ENCODE results near the gene LRRIQ4.

Gene LRRIQ4

DNA sequence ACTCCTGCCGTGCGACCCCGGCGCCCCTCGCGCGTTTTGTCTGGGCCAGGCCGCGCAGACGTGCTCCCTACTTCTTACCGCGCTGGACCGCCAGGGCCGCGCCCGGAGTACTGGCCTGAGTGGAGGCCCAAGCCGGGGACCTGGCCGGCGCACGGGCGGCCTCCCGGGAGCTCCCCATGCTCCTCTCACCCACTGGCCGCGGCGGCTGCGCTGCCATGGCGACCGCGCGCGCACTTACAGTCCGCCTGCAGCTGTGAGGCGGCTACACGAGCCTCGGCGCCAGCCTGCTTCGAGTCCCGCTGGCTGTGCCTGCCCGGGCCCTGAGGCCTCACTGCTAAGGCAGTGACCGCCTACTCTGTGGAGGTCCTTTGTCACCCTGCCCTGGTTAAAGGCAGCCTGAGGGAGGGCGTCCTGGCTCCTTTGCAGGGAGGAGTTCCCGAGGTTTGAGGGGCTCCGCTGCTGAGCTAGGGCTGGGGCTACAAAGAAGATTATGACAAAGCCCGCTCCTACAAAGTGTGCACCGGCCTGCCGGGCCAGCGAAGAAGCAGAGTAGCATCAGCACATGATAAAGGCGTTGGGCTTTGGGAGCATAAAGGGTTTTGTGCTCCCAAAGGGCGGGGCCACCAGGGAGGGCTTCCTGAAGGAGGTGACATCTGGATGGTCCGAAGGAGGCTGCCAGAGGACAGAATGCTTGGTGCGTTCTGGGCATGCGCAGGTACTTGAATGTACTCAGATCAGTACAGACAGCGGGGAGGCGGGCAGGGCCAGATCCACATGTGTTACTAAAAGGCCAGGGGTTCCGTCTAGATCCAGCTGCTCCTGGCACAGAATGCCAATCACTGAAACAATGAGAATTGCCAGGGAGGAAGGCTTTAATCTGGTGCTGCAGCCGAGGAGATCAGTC lies at the start of gene LRRIQ4, which contains the start of gene LRRC34:
TSS of gene LRRIQ4 (plus strand) at position 539 of the 904 bp plus-strand sequence. CDS start 9,052 bp downstream, outside the sequence.
TSS of gene LRRC34 (minus strand) at position 573 of the 904 bp plus-strand sequence. CDS start at position 217, 356 bp downstream.
- DNase-seq (ENCODE audit: low read depth in 2 of 2) = peak; percentile 52 to 61

DNA sequence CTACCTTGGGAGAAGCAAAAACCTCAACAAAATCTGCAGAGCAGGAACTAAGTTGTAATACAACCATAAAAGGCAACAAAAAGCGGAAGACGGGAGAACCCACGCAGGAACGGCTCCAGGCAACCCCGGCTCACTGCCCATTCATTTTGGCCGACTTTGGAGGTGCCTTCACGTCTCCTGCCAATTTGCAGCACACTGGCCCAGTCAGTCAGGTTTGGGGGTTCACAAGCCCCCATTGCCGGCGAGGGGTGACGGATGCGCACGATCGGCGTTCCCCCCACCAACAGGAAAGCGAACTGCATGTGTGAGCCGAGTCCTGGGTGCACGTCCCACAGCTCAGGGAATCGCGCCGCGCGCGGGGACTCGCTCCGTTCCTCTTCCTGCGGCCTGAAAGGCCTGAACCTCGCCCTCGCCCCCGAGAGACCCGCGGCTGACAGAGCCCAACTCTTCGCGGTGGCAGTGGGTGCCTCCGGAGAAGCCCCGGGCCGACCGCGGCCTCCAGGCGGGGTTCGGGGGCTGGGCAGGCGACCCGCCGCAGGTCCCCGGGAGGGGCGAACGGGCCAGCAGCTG lies 48.3 kb upstream of the LRRIQ4 start:
- DNase-seq (ENCODE audit: low read depth in 2 of 2) = peak; percentile 36 to 49

DNA sequence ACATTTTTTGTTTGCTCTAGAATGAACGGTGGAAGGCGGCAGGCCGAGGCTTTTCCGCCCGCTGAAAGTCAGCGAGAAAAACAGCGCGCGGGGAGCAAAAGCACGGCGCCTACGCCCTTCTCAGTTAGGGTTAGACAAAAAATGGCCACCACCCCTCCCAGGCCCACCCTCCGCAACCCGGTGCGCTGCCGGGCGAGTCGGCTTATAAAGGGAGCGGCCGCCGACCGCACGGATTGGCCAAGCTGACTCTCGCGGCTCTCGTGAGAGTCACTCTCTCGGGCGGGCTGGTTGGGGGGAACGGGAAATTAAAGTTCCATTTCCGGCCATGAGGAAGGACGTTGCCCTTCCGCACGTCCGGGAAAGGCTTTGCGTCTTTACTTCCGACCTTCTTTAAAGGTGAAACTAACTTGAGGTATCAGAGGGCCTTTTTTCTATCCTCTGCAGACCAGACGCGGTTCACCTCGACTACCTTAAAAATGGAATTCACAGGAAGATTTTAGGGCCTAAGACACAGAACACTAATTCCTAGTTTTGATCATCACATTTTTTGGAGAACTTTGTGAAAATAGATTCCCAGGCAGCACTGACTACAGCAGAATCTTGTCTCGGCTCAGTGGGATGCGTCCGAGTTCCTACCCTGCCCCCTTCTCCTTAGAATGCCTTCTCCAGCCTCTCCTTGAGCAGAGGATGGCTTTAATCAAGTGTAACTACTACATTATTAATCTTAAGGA lies 47.6 kb upstream of the LRRIQ4 start, which contains the start of gene TERC:
TSS of gene TERC (minus strand) at position 179 of the 731 bp plus-strand sequence.
- peak; percentile 87 to 88 for DNase-seq (ENCODE audit: low read depth in 2 of 2)

DNA sequence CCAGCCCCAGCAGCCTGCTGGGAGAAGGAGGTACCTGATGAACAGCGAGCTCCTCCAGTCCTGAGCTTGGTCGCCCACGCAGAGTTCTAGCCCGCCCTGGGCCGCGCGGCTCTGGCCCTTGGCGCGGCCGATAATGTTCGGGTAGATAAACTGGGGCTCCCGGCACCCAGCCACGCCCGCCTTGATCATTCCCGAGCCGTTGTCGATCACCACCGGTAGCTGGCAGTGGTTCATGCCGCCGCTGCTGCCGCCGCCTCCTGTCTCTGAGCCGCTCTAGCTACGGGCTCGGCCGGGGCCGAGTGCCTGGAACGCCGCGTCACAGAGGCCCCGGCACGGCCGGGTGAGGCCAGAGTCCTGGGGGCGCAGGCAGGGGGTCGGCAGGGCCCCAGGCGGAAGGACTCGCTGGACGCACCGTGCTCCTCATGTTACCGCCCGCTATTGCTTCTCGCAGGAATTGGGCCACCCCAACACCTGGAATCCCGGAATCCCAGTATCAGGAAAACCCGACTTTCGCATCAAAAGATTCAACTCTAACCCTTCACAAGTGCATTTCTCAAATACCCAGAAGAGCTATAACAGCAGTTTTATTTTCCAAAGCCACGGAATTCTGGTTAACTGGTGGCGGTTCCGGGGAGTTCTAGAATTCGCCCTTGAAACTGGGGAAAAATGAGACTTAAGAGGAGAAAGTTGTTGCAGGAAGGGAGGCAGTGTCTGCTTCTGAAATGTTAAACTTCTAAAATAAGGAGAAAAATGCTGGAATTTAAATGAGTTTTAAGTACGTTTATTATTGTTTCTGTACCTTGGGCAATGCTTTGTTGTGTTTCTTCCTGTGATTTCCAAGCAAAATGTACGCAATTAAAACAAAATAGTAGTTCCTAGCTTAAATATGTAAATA lies 43.1 kb upstream of the LRRIQ4 start, which contains the start of gene ACTRT3:
TSS of gene ACTRT3 (minus strand) at position 275 of the 895 bp plus-strand sequence. CDS start at position 234, 41 bp downstream.
- peak; percentile 22 to 57 for DNase-seq (ENCODE audit: low read depth in 2 of 2)

DNA sequence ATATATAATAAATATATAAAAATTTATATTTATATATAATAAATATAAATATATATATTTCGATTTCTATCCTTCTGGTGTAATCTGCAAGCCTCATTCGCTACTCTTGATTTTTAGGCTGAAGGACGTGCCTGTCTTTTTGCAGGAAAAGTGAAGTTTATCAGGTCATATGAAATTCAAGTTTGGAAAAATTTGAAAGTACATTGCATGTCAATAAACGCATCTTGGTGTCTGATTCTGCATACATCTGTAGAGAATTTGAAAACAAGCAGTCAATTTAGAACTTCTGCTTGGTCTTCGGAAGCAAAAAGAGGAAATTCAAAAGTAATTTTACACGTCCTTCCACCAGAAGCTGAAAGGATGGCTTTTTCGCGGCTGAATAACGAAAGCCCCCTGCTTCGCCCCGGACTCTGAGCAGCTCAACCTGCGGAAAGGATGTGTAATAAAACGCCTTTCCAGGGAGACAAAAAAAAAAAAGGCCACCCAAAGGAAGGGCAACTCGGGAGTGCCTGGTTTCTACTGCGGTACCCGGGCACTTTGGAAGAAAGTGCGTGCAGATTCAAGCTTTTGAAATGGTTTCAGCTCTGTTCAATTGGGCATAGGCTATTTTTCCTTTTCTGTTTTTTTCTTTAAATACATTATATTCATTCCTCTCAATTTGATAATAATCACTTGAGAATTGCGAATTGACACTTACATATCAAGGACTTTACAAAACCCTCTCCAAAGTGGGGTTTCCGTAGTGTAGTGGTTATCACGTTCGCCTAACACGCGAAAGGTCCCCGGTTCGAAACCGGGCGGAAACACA lies 41.0 kb upstream of the LRRIQ4 start:
- peak; percentile 16 to 34 for DNase-seq (ENCODE audit: low read depth in 2 of 2)

DNA sequence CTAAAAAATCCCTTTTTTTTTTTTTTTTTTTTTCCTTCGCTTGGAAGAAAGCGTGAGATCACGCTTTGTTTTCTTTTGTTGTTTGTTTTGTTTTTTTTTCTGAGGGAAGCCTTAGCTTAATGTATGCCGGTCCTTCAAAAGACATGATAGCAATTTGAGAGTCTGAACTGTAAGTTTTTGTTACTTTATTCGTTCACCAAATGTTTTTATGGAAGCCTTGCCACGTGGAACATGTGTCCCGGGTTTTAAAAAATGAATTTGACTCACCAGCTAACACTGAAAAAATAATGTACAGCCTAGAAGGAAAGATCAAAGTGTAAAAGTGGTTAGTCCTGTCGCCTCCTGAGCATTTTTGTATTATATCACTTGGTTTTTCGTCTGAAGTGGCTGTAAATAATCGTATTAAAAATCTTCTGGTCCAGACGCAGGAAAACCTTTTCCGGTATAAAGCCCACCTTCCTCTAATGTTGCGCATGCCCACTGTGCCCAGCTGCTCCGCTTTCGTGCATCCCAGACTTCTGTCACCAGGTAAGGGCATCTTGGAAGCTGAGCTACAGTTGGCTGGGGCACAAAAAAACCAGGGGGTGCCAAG lies 40.3 kb upstream of the LRRIQ4 start:
- peak in 1 of 2 donors; percentile 60 for DNase-seq (ENCODE audit: low read depth in 2 of 2)

DNA sequence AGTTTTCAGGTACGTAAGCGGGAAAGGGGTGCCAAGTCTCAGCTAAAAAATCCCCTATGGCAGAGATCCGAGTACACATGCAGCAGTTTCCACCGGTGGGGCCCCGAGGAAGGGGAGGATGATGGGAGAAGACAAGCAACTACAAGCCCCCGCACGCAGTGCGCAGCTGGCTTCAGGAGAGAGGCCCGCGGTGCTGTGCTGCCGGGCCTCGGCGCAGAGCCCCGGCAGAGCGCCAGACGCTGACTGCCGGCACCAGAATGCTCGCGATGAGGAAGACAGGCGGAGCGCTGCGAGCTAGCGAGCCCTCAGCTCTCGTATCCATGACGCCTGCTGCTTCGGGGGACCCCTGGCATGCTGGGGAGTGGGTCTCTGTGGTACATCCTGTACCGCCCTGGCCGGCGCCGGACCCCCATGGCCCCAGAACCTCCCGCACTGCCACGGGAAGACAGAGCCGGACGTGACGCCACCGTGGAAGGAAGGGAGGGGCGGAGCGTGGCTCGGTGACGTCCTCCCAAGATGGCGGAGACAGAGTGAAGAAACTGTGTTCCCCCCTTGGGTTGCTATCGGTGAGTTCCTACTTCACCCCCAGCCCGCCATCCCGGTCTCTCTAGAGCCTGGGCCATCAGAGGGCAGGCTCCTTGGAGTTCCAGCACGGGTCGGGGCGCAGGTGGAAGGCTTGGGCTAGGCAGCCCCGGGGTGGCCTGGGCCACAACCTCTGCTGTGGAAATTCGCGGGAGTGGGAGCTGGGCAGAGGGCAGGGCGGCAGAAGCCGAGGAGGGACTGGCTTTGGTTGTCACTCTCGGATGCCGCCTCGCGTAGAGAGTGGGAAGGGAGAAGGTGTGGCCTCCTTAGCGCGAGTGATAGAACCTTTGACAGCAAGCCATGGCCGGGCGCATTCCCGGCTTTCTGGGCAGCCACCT lies 39.5 kb upstream of the LRRIQ4 start, which contains the start of gene MYNN:
TSS of gene MYNN (plus strand) at position 500 of the 920 bp plus-strand sequence. CDS start 900 bp downstream, outside the sequence.
- DNase-seq (ENCODE audit: low read depth in 2 of 2) = peak; percentile 87 to 88

DNA sequence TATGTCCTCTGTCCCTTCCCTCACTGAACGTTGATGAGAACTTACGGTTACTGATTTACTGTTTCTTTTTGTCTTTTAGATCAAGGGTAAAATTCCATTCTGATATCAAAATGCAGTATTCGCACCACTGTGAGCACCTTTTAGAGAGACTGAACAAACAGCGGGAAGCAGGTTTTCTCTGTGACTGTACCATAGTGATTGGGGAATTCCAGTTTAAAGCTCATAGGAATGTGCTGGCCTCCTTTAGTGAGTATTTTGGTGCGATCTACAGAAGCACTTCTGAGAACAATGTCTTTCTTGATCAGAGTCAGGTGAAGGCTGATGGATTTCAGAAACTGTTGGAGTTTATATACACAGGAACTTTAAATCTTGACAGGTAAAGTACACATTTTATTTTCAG lies 38.5 kb upstream of the LRRIQ4 start:
- DNase-seq (ENCODE audit: low read depth in 2 of 2) = no peak

DNA sequence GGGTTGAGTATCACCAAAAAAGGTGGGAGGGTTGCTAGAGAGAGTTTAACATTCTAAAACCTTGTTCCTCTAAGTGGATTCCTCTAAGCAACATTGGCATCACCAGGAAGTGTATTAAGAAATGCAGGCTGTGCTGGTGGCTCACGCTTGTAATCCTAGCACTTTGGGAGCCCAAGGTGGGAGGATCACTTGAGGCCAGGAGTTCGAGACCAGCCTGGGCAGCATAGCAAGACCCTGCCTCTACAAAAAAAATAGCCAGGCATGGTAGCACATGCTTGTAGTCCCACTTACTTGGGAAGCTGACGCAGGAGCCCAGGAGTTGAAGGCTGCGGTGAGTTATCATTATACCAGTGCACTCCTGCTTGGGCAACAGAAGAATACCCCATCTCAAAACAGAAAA lies 34.8 kb upstream of the LRRIQ4 start:
- DNase-seq (ENCODE audit: low read depth in 2 of 2) = no peak

DNA sequence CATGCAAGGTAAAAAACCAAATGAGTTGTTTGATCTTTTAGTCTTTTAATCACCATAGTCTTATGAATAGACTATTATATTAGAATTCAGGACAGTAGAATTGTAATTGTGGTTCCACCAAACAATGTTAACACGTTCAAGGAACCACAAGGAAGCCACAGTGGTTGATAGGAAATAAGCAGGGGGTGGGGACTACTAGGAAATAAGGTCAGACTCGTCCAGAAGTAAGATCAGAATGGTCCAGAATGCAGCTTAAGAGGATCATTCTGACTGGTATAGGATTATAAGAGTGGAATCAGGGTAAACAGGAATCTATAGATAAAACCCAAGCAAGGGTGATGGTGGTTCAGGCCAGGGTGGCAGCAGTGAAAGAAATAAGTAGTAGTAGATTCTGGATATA lies 31.9 kb upstream of the LRRIQ4 start:
- no peak for DNase-seq (ENCODE audit: low read depth in 2 of 2)

DNA sequence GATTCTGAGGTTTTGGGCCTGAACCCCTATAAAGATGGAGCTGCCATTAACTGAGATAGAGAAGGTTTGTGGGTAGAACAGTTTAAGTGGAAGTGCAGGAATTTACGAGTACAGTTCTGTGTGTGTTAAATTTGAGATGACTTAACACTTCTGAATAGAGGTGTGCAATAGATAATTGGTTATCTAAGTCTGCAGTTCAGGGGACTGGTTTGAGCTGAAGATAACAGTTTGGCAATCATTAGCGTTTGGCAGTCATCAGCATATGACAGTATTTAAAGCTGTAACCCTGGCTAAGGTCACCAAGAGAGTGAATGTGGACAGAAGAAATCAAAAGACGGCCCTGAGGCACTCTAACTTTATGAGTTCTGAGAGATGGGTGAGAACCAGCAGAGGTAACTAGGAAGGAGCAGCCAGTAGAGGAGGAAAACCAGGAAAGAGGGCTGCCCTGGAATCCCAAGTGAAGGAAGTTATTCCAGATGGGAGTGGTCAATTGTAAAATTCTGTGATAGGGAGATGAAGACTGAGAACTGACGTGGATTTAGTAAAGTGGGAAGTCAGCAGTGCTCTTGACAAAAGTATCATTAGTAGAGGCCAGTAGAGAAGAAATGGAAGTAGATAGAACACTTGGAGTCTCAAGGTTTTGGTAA lies 31.3 kb upstream of the LRRIQ4 start:
- DNase-seq (ENCODE audit: low read depth in 2 of 2) = no peak

DNA sequence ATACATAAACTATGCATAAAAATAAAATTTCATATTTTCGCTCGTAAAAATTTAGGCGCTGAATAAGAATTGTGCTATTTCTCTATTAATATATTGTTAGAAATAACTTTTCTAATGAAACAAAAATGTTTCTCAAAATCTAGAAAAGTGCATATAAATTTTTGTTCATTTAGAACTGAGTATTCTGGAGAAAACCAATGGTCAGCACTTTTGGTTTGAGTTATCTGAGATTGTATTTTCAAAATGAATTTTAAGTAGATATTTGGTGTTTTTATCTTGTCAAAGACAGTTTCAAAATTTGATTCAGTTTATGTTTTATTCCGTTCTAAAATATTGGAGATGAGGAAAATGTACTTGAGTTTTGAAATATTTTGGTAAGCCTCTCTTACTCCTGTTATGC lies 25.6 kb upstream of the LRRIQ4 start:
- no peak for DNase-seq (ENCODE audit: low read depth in 2 of 2)

DNA sequence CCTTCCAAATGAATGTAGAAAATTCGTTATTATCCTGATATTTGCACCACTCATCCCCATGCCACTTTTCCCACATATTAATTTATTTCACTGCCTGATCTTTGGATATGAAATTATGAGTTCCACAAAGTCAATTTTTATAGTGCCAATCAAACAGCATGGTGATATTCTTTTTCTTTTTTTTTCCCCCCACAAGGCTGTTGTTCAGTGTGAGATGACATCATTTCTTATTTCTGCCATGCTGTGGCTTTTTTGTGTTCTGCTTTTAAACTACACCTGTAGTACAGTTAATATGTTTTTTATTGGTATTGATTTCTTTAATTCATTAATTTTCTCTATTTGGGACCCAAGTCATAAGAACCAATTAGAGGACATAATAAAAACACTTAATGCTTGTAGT lies 24.9 kb upstream of the LRRIQ4 start:
- DNase-seq (ENCODE audit: low read depth in 2 of 2) = no peak

DNA sequence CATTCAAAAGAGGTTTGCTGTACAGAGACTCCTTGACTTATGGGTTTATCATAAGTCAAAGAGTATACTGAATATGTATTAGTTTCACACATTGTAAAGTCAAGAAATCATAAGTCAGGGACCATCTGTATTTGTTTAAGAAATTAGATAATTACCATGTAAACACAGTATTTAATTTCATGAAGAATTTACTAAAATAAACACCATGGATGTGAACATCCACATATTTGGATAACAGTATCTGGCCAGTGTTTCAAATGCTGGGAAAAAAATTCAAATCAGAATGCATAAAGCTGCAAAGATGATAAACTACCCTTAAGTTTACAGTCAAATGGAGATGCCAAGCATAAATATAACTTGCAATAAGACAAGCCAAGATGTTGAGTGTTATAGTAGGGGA lies 22.5 kb upstream of the LRRIQ4 start:
- no peak for DNase-seq (ENCODE audit: low read depth in 2 of 2)

DNA sequence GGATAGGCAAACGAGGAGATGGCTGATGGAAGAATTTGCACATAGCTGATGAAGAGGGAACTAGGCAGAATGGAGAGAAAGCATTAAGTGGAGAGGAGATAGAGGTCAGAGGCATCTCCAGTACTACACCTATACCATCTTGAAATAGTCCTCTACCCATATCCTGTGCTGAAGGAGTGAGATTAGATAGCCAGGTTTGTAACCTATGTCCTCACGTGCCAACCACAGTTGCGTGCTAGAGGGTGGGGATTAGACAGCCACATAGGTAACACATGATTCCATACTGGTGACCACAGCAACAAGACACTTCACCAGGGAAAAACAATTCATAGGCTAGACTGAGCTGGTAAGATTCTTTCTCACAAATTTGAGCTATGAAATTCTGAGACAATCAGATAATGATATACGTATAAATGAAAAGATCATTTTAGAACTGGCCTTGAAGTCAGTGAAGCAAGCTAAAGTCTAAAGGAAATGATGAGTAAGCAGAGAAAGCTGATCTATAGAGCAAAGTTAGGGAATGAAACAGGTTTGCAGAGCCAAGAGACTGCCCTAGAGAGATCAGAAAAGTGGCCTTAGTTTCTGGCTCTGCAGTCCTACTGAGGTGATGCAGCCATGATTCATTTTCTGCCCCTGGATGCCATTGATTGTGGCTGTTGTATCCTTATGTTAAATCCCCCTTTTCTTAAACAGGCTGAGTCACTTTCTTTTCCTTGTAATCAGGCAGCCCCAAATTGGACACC lies 21.8 kb upstream of the LRRIQ4 start:
- DNase-seq (ENCODE audit: low read depth in 2 of 2) = no peak

DNA sequence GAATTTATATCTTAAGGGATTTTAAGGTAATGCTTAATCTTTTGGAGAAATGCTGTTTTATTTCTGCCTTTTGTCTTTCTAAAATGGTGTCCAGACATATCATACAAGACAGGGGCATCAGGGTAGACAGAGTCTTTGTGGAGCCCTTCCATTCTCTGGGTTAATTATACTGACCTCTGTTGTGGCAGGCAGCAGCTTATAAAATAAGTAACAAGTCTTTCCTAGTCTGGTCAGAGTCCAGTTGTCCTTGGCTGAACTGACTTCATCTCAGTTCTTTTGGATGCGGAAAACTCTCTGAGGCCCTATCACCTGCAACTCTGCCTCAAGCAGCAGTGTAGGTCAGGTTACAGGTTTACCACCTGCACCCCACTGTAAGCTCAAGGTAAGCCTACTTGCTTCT lies 20.3 kb upstream of the LRRIQ4 start:
- DNase-seq (ENCODE audit: low read depth in 2 of 2) = no peak

DNA sequence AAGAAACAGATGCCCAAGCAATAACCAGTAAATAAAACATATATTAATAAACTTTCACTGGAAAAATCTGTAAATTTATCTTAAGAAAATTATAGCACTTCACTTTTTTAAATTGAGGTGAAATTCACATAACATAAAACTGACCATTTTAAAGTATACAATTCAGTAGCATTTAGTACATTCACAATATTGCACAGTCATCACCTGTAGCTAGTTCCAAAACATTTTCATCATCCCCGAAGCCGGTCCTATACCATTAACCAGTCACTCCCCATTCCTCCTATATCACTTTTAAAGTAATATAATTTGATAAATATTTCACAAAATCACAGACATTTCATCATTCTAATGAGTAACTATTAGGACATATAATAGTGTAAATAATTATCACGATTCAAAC lies 8.0 kb upstream of the LRRIQ4 start:
- no peak for DNase-seq (ENCODE audit: low read depth in 2 of 2)

Measured in stimulated activated CD8-positive, alpha-beta memory T cell treated with anti-CD3 and anti-CD28 coated beads, Interleukin-7, amount 100 ng/mL, for 4 hours (primary cell).